A673 (cell line): ENCODE measurements around the gene IMPACT. TPM values are rescaled to one million over a fixed set of nuclear protein-coding genes. Genes with fewer than 3 reads are reported as not detected.

ENCODE experiments used
- BruUV-seq: library from RNA; stranded (reverse); fragments of 400-500 nt; replicated peaks from 2 replicates; lab custom pipeline; 2021; lab: Mats Ljungman, UMichigan
- CTCF ChIA-PET: fragments of 300-600 bp; sonication (Branson Sonifier 250); formaldehyde crosslinking; loops from one replicate; lab custom pipeline; 2022; ENCODE audit warnings: antibody characterized with exemption; lab: Charles Lee
- POLR2A ChIA-PET: fragments of 300-600 bp; sonication (Branson Sonifier 250); formaldehyde crosslinking; loops from one replicate; lab custom pipeline; 2022; ENCODE audit warnings: antibody characterized with exemption; ENCODE audit not compliant: low non-redundant PET; lab: Charles Lee
- DNase-seq: peaks from one replicate; pipeline ENCODE4 v3.0.0-alpha.2; 2015; ENCODE audit warnings: low spot score
- H3K27ac ChIP-seq: fragments of 200-600 bp; sonication (generic); 2 replicates; pipeline ENCODE4 v1.5.1; 2016; ENCODE audit warnings: mixed run types, low read depth, mild to moderate bottlenecking, mixed read lengths, antibody characterized with exemption, low read length; ENCODE audit not compliant: poor library complexity, severe bottlenecking
- H3K27me3 ChIP-seq: fragments of 200-600 bp; sonication (generic); replicated peaks from 2 replicates; pipeline ENCODE4 v1.6.1; 2017; ENCODE audit warnings: mixed run types, low read depth, mild to moderate bottlenecking, mixed read lengths, antibody characterized with exemption, low read length; ENCODE audit not compliant: insufficient read depth, poor library complexity
- H3K36me3 ChIP-seq: fragments of 200-600 bp; sonication (generic); 2 replicates; pipeline ENCODE4 v1.6.1; 2016; ENCODE audit warnings: mixed run types, mild to moderate bottlenecking, mixed read lengths, antibody characterized with exemption, low read length; ENCODE audit not compliant: insufficient read depth, poor library complexity, severe bottlenecking
- H3K4me1 ChIP-seq: fragments of 200-600 bp; sonication (generic); 2 replicates; pipeline ENCODE4 v1.6.1; 2017; ENCODE audit warnings: mixed run types, mild to moderate bottlenecking, mixed read lengths, antibody characterized with exemption, low read length; ENCODE audit not compliant: insufficient read depth, poor library complexity, severe bottlenecking
- H3K4me3 ChIP-seq: fragments of 200-600 bp; sonication (generic); 2 replicates; pipeline ENCODE4 v1.5.1; 2016; ENCODE audit warnings: low read depth, mixed run types, mild to moderate bottlenecking, mixed read lengths, low read length; ENCODE audit not compliant: poor library complexity, severe bottlenecking
- H3K9me3 ChIP-seq: fragments of 200-600 bp; sonication (generic); 2 replicates; pipeline ENCODE4 v1.6.1; 2016; ENCODE audit warnings: mixed run types, low read depth, mild to moderate bottlenecking, mixed read lengths, antibody characterized with exemption, low read length; ENCODE audit not compliant: poor library complexity, severe bottlenecking
- EZH2 ChIP-seq: fragments of 200-600 bp; sonication (generic); IDR thresholded peaks from 2 replicates; pipeline ENCODE4 v1.6.1; 2017; ENCODE audit warnings: borderline replicate concordance, low read depth, mild to moderate bottlenecking, mixed read lengths, antibody characterized with exemption, low read length; ENCODE audit not compliant: poor library complexity, severe bottlenecking
- intact Hi-C: fragments of 100-400 bp; cut with micrococcal nuclease; formaldehyde crosslinking; loops from one replicate; pipeline ENCODE4 v1.10.0; 2022; ENCODE audit not compliant: unreplicated experiment
- total RNA-seq: library from RNA; stranded (reverse); gene quantifications from 2 replicates; pipeline ENCODE4 v1.2.3, GENCODE V29; 2021
- TF ChIP-seq, protein P1 (sequence below): fragments of 300-800, 200-600 bp; sonication (generic); conservative IDR thresholded peaks from 2 replicates; pipeline ENCODE4 v1.5.1; 2017; ENCODE audit warnings: low read depth, mild to moderate bottlenecking, antibody characterized with exemption, low read length, moderate library complexity, mixed read lengths

Gene IMPACT
- total RNA-seq, 1 experiment from 2014 or later: 35.6 TPM

DNA sequence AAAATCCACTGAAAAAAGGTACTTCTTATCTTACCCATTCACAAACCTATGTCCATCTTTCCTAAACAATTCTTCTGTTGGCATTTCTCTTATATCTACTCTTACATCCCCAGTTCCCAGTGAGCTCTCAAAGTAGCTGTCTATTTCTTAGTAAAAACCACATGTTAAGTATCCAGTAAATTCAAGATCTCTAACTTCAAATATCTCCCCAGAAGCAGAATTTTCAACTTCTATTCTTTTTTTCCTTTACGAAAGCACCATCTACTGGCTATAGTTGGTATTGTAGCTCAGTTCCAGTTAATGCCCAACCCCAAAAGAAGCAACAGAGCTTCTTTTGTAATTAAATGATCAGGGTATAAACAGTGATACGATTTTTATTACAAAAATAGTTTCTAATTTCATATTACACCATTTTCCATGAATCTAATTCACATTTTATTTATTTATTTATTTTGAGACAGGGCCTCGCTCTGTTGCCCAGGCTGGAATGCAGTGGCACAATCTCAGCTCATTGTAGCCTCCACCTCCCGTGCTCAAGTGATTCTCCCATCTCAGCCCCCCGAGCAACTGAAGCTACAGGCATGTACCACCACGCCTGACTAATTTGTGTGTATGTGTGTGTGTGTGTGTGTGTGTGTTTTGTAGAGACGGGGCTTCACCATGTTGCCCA lies 62.5 kb downstream of the IMPACT start:
- peak; percentile 59 for DNase-seq
- Histone ChIP-seq H3K27me3 (peaks cover 5% of the 10 kb centered on the region), H3K4me3 (no peak overlapping the region), H3K36me3 (no peaks in the 10 kb centered on the region), H3K27ac (no peak overlapping the region), H3K9me3 (no peaks in the 10 kb centered on the region), H3K4me1 (no peaks in the 10 kb centered on the region)
- ChIA-PET CTCF (interaction anchor here (0.5 to 1.7 kb wide), 12 partner anchors 11 to 350 kb away, joined by 3 to 20 read pairs (median 3); partner anchors contain the start of gene CABYR), POLR2A (interaction anchor here (0.7 kb wide), 1 partner anchor 18 kb away, joined by 3 read pairs; no protein-coding TSS in a partner anchor)
- TF ChIP-seq, protein P1, sequence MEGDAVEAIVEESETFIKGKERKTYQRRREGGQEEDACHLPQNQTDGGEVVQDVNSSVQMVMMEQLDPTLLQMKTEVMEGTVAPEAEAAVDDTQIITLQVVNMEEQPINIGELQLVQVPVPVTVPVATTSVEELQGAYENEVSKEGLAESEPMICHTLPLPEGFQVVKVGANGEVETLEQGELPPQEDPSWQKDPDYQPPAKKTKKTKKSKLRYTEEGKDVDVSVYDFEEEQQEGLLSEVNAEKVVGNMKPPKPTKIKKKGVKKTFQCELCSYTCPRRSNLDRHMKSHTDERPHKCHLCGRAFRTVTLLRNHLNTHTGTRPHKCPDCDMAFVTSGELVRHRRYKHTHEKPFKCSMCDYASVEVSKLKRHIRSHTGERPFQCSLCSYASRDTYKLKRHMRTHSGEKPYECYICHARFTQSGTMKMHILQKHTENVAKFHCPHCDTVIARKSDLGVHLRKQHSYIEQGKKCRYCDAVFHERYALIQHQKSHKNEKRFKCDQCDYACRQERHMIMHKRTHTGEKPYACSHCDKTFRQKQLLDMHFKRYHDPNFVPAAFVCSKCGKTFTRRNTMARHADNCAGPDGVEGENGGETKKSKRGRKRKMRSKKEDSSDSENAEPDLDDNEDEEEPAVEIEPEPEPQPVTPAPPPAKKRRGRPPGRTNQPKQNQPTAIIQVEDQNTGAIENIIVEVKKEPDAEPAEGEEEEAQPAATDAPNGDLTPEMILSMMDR: peak; percentile 73
- no peak for TF ChIP-seq EZH2
- no TSS peak for BruUV-seq
- intact Hi-C loops: loop anchor here (2.0 to 5.0 kb wide), 2 partner anchors 108 to 312 kb away; no protein-coding TSS in a partner anchor

DNA sequence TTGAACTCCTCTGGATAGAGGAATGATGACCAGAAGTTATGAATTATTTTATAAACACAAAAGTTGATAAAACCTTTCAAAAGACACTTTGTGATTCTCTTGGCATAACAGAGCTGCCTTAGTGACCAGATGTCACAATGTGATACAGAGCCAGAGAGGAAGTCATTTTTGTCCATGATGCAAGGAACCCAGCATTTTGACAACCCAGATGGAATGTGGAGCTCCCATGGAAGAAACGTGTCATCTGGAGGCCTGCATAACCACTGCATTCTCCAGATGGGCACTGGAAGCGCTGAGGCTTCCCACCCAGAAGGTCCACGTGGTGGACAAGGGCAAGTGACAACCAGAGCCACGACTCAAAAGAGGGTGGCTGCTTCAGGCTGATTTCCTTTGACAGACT lies 64.1 kb downstream of the IMPACT start:
- Histone ChIP-seq H3K27me3 (peaks cover 5% of the 10 kb centered on the region), H3K9me3 (no peaks in the 10 kb centered on the region), H3K36me3 (no peaks in the 10 kb centered on the region), H3K4me3 (no peak overlapping the region), H3K27ac (no peak overlapping the region), H3K4me1 (no peaks in the 10 kb centered on the region)
- no peak for TF ChIP-seq EZH2
- TF ChIP-seq, protein P1: no peak
- BruUV-seq: no TSS peak
- no peak for DNase-seq
- intact Hi-C loops: loop anchor here (2.0 kb wide), 1 partner anchor 130 kb away; no protein-coding TSS in a partner anchor
- CTCF ChIA-PET: no interaction called here
- POLR2A ChIA-PET: no interaction called here

DNA sequence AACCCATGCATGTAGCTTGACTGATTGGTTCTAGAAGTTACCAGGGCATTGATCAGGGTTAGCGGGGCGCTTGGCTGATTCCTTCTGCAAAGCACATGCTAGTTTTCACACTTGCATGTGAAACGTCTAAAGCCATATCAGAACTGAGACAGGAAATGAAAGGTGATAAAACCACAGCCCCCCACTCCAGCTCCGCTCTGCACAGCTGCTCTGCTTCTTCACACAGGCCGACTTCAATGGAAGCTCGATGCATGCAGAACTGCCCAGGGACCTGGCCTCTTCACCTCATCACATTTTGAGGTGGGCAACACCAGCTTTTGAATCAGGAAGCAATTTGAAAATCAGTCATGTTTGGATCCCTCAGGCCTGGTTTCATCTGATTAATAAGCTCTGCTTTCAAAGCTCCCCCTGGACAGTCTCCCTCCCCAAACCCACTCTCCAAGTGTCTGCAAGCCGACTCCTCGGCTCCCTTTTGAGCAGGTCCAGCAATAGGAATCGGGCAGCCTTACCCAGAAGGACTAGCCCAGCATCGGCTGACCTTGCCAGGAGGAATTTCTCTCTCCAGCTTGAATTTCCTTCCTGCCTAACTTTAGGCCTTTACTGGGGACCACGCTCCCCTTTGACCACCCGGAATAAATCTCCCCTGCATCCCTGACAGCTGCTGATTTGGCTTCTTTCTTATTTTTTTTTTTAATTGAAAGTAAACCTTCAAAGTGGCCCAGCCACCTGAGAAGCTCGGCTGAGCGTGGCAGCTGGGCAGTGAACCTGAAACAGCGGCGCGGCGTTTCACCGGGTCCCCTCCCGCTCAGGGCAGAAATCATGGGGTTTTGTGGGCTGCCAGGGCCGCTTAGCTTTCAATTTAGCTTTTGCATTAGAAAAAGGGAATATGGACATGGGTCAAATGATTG lies 65.7 kb downstream of the IMPACT start:
- DNase-seq: no peak
- Histone ChIP-seq H3K36me3 (no peaks in the 10 kb centered on the region), H3K9me3 (no peaks in the 10 kb centered on the region), H3K4me1 (no peaks in the 10 kb centered on the region), H3K4me3 (no peak overlapping the region), H3K27ac (no peak overlapping the region), H3K27me3 (peaks cover 5% of the 10 kb centered on the region)
- TF ChIP-seq, protein P1: no peak
- POLR2A ChIA-PET: no interaction called here
- intact Hi-C loops: loop anchor here (2.0 kb wide), 1 partner anchor 131 kb away; no protein-coding TSS in a partner anchor
- CTCF ChIA-PET: no interaction called here
- BruUV-seq: no TSS peak
